HG03520 (cell line): ENCODE results near the gene DYRK1A.
A peak's percentile ranks its signal among the peaks of the same experiment; 100 is the strongest.

Experiments used
- ATAC-seq: cut with Tn5 transposase; IDR thresholded peaks from one replicate; pipeline ENCODE4 v1.9.1; 2021; ENCODE audit warnings: mild to moderate bottlenecking, moderate library complexity; ENCODE audit not compliant: unreplicated experiment

Gene DYRK1A

GRCh38 chr21:37364722-37365121 lies 1.9 kb upstream of the DYRK1A start:
- ATAC-seq, result no peak

- ATAC-seq, result peak; percentile 29
Observed at GRCh38 chr21:37365517-37366481, 774 bp upstream of the DYRK1A start.

DNA sequence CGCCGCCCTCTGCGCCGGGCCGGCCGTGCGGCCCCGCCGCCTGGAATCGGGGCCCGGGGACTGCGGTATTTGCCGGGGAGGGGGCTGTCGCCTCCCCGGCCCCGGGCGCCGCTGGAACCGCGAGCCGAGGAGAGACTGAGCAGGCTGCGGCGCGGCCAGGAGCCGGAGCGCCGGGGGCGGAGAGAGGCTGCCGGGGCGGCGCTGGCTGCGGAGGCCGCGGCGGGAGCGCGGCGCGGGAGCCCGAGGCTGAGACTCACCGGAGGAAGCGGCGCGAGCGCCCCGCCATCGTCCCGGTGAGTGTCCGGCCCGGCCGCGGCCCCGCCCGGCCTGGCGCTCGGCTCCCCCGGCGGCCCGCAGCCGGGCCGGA lies 746 bp downstream of the DYRK1A start:
- ATAC-seq, result no peak

GRCh38 chr21:37367703-37368540 lies 1.3 kb downstream of the DYRK1A start:
- no peak for ATAC-seq

DNA sequence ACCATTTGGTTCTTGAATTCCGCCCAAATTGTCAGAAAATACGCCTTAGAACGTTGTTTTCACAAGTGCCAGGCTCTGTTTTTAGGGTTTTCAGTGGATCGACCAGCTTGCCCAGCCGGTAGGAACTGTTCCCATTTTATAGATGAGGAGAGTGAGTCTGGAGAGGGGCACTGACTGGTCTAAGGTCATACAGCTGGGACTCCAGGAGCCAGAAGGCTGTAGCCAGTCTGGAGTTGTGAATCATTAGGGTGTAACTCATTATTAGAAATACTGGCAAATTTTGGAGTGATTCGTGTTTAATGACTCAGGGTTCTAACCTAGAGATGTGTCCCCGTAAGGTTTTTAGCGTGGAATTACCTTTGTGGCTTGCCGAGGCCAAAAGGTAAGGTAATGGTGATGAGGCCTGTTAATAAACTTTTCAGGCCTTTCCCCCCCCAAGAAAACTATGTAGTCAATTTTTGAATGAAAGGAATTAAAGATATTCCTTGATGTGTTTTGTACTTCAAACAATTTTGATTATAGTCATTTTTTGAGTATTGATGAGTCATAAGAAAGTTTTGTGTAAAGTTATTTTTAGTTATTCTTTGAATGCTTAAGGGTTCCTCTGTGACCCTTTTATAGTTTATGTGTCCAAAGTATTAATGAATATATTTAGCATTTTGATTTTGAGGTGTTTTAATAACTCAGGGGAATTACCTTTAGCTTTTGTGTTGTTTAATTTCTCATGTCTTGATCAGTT lies 2.1 kb downstream of the DYRK1A start:
- ATAC-seq, result no peak

- ATAC-seq, result no peak
Observed at GRCh38 chr21:37369307-37369854, 2.8 kb downstream of the DYRK1A start.

DNA sequence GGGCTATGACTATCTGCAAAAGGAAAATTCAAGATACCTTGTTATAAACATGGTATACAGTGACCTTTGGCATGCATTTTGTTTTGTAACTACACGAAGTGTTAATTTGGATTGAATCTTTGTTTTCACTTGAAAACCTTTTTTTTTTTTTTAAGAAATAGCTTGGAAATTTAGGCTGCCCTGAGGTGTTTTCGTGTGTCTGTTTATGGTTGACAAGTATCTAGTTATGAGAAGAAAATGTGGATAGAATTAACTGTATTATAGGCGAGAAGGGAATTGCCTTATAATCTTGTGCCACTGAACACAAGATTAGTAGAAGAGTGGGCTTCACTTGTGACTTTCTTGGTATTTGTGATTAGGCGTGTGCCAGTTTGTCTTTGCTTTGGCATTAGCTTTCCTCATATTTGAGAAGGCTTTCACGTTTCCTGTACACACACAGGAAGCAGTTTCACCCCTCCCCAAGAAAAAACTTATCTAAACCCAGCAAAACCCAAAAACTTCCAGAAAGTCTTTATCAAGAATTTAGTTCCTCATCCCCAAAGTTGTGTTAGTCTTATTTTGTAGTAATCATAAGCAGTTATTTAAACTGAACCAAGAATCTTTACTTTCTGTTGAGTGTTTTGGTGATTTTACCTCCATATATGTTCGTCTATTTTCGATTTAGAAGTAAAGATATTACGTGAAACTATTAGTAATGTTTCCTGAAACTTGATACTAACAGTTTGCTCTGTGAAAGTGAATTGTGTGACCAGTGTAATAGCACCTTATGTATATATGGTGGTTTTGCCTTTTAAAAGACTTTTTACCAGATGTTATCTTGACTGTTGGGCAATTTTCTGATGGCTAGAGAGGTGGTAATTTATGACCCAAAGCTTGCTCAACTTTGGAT lies 3.8 kb downstream of the DYRK1A start:
- no peak for ATAC-seq

GRCh38 chr21:37371041-37371397 lies 4.4 kb downstream of the DYRK1A start:
- ATAC-seq, result no peak

GRCh38 chr21:37372127-37372731 lies 5.7 kb downstream of the DYRK1A start:
- ATAC-seq, result no peak

- ATAC-seq, result no peak
Observed at GRCh38 chr21:37372951-37373350, 6.4 kb downstream of the DYRK1A start.

- no peak for ATAC-seq
Observed at GRCh38 chr21:37373539-37373938, 7.0 kb downstream of the DYRK1A start.

GRCh38 chr21:37374027-37374426 lies 7.5 kb downstream of the DYRK1A start:
- no peak for ATAC-seq

DNA sequence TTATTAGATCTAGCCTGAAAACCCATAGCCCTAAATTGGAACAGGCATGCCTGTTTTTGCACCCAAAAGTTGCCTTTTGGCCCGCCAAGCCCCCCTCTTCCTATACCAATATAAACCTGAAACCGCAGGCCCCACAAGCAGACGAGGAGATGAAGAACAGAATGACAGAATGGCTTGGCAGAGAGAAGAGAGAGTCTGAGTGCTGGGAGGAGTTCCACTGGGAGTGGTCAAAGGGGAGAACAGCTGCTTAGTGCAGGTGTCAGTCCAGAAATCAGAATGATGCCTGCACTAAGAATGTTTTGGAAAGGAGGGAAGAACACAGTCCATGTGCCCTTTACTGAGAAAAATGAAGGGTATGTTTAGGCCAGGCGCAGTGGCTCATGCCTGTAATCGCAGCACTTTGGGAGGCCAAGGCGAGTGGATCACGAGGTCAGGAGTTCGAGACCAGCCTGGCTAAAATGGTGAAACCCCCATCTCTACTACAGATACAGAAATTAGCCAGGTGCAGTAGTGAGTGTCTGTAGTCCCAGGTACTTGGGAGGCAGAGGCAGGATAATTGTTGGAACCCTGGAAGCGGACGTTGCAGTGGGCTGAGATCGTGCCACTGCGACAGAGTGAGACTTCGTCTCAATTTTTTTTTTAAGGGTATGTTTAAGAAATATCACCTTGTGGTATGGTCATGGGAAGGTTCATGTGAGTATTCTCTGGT lies 9.4 kb downstream of the DYRK1A start:
- ATAC-seq, result no peak

DNA sequence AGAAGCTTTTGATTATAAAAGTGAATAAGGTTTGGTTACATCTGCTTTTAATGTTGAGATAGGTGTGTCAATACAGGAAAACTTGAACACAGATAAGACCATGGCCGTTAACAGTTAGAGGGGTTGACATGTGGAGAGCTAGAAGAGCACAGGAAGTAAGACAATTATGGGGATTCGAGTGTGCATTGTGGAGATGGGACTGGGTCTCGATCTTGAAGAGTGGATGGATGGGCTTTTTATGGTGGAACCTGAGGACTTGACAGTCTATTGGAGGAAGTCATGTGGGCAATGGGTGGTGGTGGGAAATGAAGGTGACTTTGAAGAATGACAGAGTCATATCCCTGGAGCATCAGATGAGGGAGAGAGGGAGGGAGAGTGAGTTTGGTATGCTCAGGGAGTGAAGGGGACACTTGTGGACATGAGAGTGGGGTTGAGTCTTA lies 12.1 kb downstream of the DYRK1A start:
- ATAC-seq, result no peak

DNA sequence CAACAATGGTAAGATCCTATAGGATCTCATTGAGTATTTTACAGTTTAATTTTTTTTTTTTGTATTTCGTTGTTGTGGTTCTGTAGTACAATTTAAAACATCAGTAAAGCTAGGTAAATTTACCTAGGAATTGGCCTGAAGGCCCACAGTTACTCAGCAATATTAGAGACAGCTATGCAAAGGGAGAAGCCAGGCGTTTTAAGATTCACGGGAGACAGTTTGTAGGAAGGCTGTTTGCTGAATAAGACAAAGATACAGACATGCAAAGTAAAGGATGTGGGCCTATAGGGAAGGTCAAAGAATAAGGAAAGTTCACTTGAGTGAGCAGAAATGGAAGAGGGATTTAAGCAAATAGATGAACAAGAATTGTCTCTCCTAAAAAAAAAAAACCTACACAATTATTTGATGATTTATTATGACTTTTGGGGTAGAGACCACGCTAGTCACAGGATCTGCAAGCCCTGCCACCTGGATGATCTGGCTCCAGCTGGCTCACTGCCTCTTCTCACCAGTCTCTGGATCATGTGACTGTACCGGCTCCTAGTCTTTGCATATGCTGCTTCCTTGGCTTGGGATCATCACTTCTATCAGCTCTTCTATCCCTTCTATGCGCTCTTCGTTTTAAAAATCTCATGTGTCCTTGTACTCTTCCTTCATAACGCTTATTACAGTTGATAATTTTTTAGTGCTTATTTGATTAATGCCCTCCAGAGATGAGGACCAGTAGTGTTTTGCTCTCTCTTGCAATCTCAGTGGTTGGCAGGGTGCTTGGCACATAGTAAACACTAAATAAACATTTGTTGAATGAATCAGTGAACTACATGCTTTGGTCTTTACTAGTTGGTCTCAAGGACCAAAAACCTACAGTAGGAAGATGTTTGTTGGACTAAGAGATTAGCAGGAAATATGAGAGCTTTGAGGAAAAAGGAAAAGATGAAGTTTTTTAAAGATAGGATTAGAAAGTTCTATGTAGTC lies 14.1 kb downstream of the DYRK1A start:
- ATAC-seq, result no peak

DNA sequence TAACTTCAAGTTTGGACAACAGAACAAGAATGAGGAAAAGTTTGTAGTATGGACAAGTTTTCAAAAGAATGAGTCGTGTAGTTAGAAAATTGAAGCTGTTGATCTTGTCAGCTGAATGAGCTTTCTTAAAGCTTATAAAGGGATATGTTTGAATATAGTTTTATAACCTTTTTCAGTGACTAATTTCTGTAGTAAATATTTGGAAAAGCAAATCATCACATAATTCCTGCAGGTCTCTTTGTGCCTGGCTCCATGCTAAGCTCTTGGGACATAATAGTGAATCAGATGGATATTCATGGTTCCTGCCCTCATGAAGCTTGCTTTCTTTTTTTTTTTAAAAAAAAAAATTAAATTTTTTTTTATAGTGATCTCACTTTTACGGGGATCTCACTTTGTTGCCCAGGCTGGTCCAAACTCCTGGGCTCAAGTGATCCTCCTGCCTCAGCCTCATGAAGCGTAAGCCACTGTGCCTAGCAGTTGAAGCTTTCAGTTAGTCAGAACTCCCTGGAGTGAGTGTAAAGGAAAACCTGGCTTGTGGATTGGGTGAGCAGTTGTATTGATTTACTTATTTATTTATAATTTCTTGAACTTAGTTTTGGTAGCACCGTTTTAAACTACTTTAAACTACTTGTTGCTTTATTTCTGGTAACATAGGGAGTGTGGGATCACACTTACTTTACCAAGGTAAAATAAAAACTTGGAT lies 15.5 kb downstream of the DYRK1A start:
- ATAC-seq, result no peak

GRCh38 chr21:37383086-37383485 lies 16.5 kb downstream of the DYRK1A start:
- no peak for ATAC-seq
